Trophoblast cell (in vitro differentiated cells and primary cell): ENCODE data around the gene PGBD5.

Source experiments
- DNase-seq, 2 donors: peaks; one replicate each; pipeline ENCODE4 v3.0.0-alpha.2; 2016
- H2AFZ ChIP-seq: 2 replicates; pipeline ENCODE4 v1.6.1; 2013; ENCODE audit warnings: low read length, moderate library complexity, mild to moderate bottlenecking; ENCODE audit not compliant: insufficient read depth, poor library complexity
- H2AK5ac ChIP-seq: 2 replicates; pipeline ENCODE4 v1.6.1; 2013; ENCODE audit warnings: mild to moderate bottlenecking, low read length
- H2BK120ac ChIP-seq: 2 replicates; pipeline ENCODE4 v1.6.1; 2013; ENCODE audit warnings: low read length, mild to moderate bottlenecking, moderate library complexity; ENCODE audit not compliant: insufficient read depth, poor library complexity
- H2BK12ac ChIP-seq: 2 replicates; pipeline ENCODE4 v1.6.1; 2013; ENCODE audit warnings: mild to moderate bottlenecking, low read length, moderate library complexity
- H2BK5ac ChIP-seq: 2 replicates; pipeline ENCODE4 v1.6.1; 2013; ENCODE audit warnings: low read length, low read depth, moderate library complexity, mild to moderate bottlenecking; ENCODE audit not compliant: poor library complexity
- H3K14ac ChIP-seq: 2 replicates; pipeline ENCODE4 v1.6.1; 2013; ENCODE audit warnings: mild to moderate bottlenecking, low read length
- H3K18ac ChIP-seq: 2 replicates; pipeline ENCODE4 v1.6.1; 2013; ENCODE audit warnings: mild to moderate bottlenecking, low read length
- H3K23ac ChIP-seq: 2 replicates; pipeline ENCODE4 v1.6.1; 2013; ENCODE audit warnings: low read length
- H3K27ac ChIP-seq: 2 replicates; pipeline ENCODE4 v1.5.1; 2013; ENCODE audit warnings: low read depth, mild to moderate bottlenecking, inconsistent platforms, low read length, moderate library complexity
- H3K27me3 ChIP-seq: 2 replicates; pipeline ENCODE4 v1.6.1; 2013; ENCODE audit warnings: inconsistent platforms, mild to moderate bottlenecking, low read length, moderate library complexity; ENCODE audit not compliant: insufficient read depth
- H3K36me3 ChIP-seq, 2 experiments: 1 replicate in 1 of 2; 2 replicates in 1 of 2; pipeline ENCODE4 v1.6.1; 2013; ENCODE audit warnings: low read length in 2 of 2, mild to moderate bottlenecking in 2 of 2, moderate library complexity in 1 of 2; ENCODE audit not compliant: insufficient read depth in 2 of 2, control insufficient read depth in 1 of 2
- H3K4ac ChIP-seq: 2 replicates; pipeline ENCODE4 v1.6.1; 2013; ENCODE audit warnings: low read depth, mild to moderate bottlenecking, low read length, moderate library complexity
- H3K4me1 ChIP-seq, 2 experiments: 1 replicate in 1 of 2; 2 replicates in 1 of 2; pipeline ENCODE4 v1.6.1; 2013; ENCODE audit warnings: low read length in 2 of 2, mild to moderate bottlenecking in 2 of 2, moderate library complexity in 1 of 2; ENCODE audit not compliant: insufficient read depth in 2 of 2, control insufficient read depth in 1 of 2
- H3K4me2 ChIP-seq: 2 replicates; pipeline ENCODE4 v1.6.1; 2013; ENCODE audit warnings: inconsistent platforms, mild to moderate bottlenecking, low read length, moderate library complexity
- H3K4me3 ChIP-seq: 2 replicates; pipeline ENCODE4 v1.5.1; 2013; ENCODE audit warnings: mild to moderate bottlenecking, low read depth, low read length, inconsistent platforms
- H3K79me1 ChIP-seq: one replicate; pipeline ENCODE4 v1.6.1; 2013; ENCODE audit warnings: low read length
- H3K79me2 ChIP-seq: 2 replicates; pipeline ENCODE4 v1.6.1; 2013; ENCODE audit warnings: low read length, mild to moderate bottlenecking; ENCODE audit not compliant: control insufficient read depth, insufficient read depth, poor library complexity
- H3K9ac ChIP-seq: 2 replicates; pipeline ENCODE4 v1.6.1; 2013; ENCODE audit warnings: mild to moderate bottlenecking, low read length
- H3K9me3 ChIP-seq: 2 replicates; pipeline ENCODE4 v1.6.1; 2013; ENCODE audit warnings: low read depth, mild to moderate bottlenecking, control low read depth, inconsistent platforms, low read length; ENCODE audit not compliant: insufficient read depth
- H4K12ac ChIP-seq: 2 replicates; pipeline ENCODE4 v1.6.1; 2013; ENCODE audit warnings: low read depth, mild to moderate bottlenecking, low read length, moderate library complexity
- H4K8ac ChIP-seq: 2 replicates; pipeline ENCODE4 v1.6.1; 2013; ENCODE audit warnings: low read depth, mild to moderate bottlenecking, low read length, moderate library complexity
- H4K91ac ChIP-seq: one replicate; pipeline ENCODE4 v1.6.1; 2013; ENCODE audit warnings: low read depth, mild to moderate bottlenecking, low read length, moderate library complexity
- WGBS: extraction: QIAGEN DNeasy Blood & Tissue Kit; methylation state at CpG from one replicate; pipeline ENCODE4 v1.1.7; 2013; ENCODE audit warnings: missing lambda C conversion rate; ENCODE audit not compliant: insufficient read length, insufficient coverage; ENCODE audit errors: extremely low coverage; 5-methylcytosine and 5-hydroxymethylcytosine counted together

PGBD5 gene

DNA sequence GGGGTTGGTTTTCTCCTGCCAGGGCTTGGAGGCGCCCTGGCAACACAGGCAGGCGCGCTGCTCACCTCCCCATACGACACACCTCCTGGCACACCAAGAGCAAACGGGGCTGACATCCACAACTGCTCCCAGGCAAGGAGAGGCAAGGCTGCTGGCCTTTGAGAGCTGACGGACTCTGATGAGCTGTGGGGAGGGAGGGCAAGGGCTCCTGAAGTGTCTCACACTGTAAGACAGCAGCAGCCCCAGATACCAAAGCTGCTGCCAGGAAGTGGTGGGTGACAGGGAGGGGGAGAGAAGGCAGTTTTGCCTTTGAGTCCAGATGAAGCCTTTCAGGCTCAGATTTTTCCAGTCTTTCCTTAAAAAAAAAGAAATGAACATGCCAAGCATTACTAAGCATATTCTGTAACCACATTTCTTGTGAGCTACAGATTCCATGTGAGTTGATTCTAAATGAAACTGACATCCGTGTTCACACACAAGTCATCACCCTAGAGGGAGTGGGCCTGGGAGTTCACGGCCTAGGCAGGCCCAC lies 24.3 kb downstream of the PGBD5 start:
- H3K4ac ChIP-seq, result no peak overlapping the region
- no peaks in the 10 kb centered on the region for H3K36me3 ChIP-seq
- no peaks in the 10 kb centered on the region for H3K27me3 ChIP-seq
- H3K27ac ChIP-seq, result no peak overlapping the region
- H3K79me2 ChIP-seq, result no peaks in the 10 kb centered on the region
- no peaks in the 10 kb centered on the region for H3K9me3 ChIP-seq
- peaks cover 0 to 2% of the 10 kb centered on the region in 2 experiments for H3K4me1 ChIP-seq
- no peak overlapping the region for H4K8ac ChIP-seq
- H3K14ac ChIP-seq, result no peak overlapping the region
- no peak overlapping the region for H3K4me2 ChIP-seq
- no CpG with 5 or more reads among the region's 8 CpGs for WGBS
- no peak overlapping the region for H4K91ac ChIP-seq
- no peak overlapping the region for H2BK12ac ChIP-seq
- H2BK120ac ChIP-seq, result no peak overlapping the region
- no peak overlapping the region for H3K4me3 ChIP-seq
- no peaks in the 10 kb centered on the region for H3K79me1 ChIP-seq
- no peak overlapping the region for H3K18ac ChIP-seq
- no peak overlapping the region for H3K9ac ChIP-seq
- no peak overlapping the region for H4K12ac ChIP-seq
- no peak overlapping the region for H2BK5ac ChIP-seq
- H3K23ac ChIP-seq, result no peak overlapping the region
- no peak overlapping the region for H2AFZ ChIP-seq
- no peak for DNase-seq
- no peak overlapping the region for H2AK5ac ChIP-seq

DNA sequence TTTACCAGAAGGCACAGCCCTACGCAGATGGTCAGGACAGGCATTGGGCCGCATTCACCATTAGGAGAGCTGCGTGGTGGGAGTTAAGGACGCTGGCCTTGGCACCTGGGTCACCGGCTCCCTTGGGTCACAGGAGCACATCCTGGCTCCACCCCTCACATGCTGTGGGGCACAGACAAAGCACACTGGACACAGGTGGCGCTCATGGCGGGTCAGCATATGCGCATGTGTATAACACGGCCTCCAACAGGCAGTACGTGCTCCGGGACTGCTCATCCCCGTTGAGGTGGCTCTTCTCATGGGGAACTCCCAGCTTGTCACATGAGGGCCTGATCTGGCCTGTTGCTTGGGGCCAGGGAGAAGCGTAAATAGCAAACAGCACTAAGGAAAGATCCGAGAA lies 25.0 kb downstream of the PGBD5 start:
- no peak overlapping the region for H3K4me2 ChIP-seq
- no peak overlapping the region for H3K18ac ChIP-seq
- no peak overlapping the region for H3K23ac ChIP-seq
- DNase-seq, result no peak
- no CpG with 5 or more reads among the region's 14 CpGs for WGBS
- no peak overlapping the region for H2BK120ac ChIP-seq
- H3K27ac ChIP-seq, result no peak overlapping the region
- no peak overlapping the region for H2AK5ac ChIP-seq
- no peaks in the 10 kb centered on the region for H3K27me3 ChIP-seq
- no peak overlapping the region for H3K9ac ChIP-seq
- peaks cover 0 to 2% of the 10 kb centered on the region in 2 experiments for H3K4me1 ChIP-seq
- H3K9me3 ChIP-seq, result no peaks in the 10 kb centered on the region
- no peak overlapping the region for H3K14ac ChIP-seq
- H4K8ac ChIP-seq, result no peak overlapping the region
- H4K91ac ChIP-seq, result no peak overlapping the region
- H2BK5ac ChIP-seq, result no peak overlapping the region
- no peaks in the 10 kb centered on the region for H3K79me2 ChIP-seq
- H3K4me3 ChIP-seq, result no peak overlapping the region
- H2BK12ac ChIP-seq, result no peak overlapping the region
- H2AFZ ChIP-seq, result no peak overlapping the region
- H4K12ac ChIP-seq, result no peak overlapping the region
- no peak overlapping the region for H3K4ac ChIP-seq
- no peaks in the 10 kb centered on the region for H3K79me1 ChIP-seq
- H3K36me3 ChIP-seq, result no peaks in the 10 kb centered on the region

DNA sequence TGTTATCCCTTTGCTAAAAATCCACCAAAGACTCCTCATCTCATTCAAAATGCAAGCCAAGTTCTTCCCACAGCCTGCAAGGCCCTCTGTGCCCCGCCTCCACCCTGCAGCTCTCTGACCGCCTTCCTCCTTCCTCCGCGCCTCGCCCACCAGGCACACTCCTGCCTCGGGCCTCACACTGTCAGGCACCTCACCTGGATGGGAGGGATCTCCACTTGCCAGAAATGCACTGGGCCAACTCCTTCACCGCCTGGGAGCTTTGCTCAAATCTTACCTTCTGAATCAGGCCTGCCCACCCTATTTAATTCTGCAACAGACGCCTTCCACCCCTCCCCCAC lies 26.2 kb downstream of the PGBD5 start:
- Histone ChIP-seq H3K27ac (no peak overlapping the region), H3K23ac (no peak overlapping the region)

DNA sequence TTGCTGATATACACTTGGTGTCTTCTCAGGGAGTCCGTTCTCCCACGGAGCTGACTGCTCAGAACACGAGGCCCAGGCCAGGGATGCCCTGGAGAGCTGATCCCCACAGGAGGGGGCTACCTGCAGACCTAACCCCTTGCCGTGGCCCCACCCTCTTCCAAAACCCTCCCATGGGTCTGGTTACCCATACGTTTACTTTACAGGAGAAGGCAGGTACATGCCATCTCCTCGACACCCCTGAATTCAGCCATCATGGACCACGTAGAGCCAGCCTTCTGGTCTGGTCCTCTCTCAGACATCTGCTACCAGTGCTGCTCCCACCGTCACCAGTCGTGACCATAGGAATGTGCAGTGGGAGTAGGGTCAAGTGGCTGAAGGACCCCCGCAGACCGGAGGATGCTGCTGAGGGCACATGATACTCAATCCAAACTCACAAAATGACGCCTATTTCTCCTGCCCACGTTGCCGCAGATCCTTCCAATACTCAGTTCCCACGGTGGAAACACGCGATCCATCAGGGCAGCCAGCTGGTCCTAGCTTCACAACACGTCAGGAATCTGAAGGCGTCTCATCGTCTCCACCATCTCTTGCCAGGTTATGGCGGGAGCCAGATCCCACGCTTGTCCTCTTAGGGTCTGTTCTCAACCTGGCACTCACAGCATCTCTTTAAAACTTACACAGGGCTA lies 26.7 kb downstream of the PGBD5 start:
- DNase-seq, result no peak
- no CpG with 5 or more reads among the region's 22 CpGs for WGBS
- Histone ChIP-seq H4K91ac (no peak overlapping the region), H3K79me2 (no peaks in the 10 kb centered on the region), H3K27me3 (no peaks in the 10 kb centered on the region), H2AK5ac (no peak overlapping the region), H2BK5ac (no peak overlapping the region), H3K9me3 (no peaks in the 10 kb centered on the region), H3K9ac (no peak overlapping the region), H3K4me2 (no peak overlapping the region), H3K18ac (no peak overlapping the region), H2AFZ (no peak overlapping the region), H3K27ac (no peak overlapping the region), H2BK120ac (no peak overlapping the region), H2BK12ac (no peak overlapping the region), H3K36me3 (no peaks in the 10 kb centered on the region), H3K4me1 (peaks cover 0 to 2% of the 10 kb centered on the region in 2 experiments), H4K8ac (no peak overlapping the region), H3K14ac (no peak overlapping the region), H4K12ac (no peak overlapping the region), H3K23ac (no peak overlapping the region), H3K79me1 (no peaks in the 10 kb centered on the region), H3K4me3 (no peak overlapping the region), H3K4ac (no peak overlapping the region)

More for the DNA sequence above, 26.2 kb downstream of the PGBD5 start:
- Histone ChIP-seq H4K91ac (no peak overlapping the region), H2BK5ac (no peak overlapping the region), H2AK5ac (no peak overlapping the region), H3K4me2 (no peak overlapping the region), H3K18ac (no peak overlapping the region), H2BK120ac (no peak overlapping the region), H3K27me3 (no peaks in the 10 kb centered on the region), H2BK12ac (no peak overlapping the region), H4K8ac (no peak overlapping the region), H3K14ac (no peak overlapping the region), H3K36me3 (no peaks in the 10 kb centered on the region), H2AFZ (no peak overlapping the region), H3K9ac (no peak overlapping the region), H3K79me1 (no peaks in the 10 kb centered on the region), H3K4ac (no peak overlapping the region), H3K79me2 (no peaks in the 10 kb centered on the region), H4K12ac (no peak overlapping the region), H3K4me1 (peaks cover 0 to 2% of the 10 kb centered on the region in 2 experiments), H3K9me3 (no peaks in the 10 kb centered on the region), H3K4me3 (no peak overlapping the region)
- no CpG with 5 or more reads among the region's 8 CpGs for WGBS
- no peak for DNase-seq
